Gastroesophageal sphincter (tissue), 4 donors: ENCODE measurements around the gene PAQR6. TPM values are rescaled to one million over a fixed set of nuclear protein-coding genes. Genes with fewer than 3 reads are reported as not detected.
"Not testable (repeated sequence)": the region's sequence is repeated elsewhere in the genome, so short reads cannot be mapped to it uniquely, and the experiment has no call there.

Experiments
- ATAC-seq: fragments of 150-250 bp; one replicate; pipeline ENCODE4 v1.9.1; 2016; ENCODE audit warnings: mild to moderate bottlenecking, moderate library complexity
- H3K27ac ChIP-seq, 4 donors: fragments of 200-600 bp; sonication (generic) in 3 of 4; 1 replicate in 3 of 4; 2 replicates in 1 of 4; pipeline ENCODE4 v1.5.1; 2016 to 2019
- H3K27me3 ChIP-seq: fragments of 200-600 bp; sonication (generic); one replicate; pipeline ENCODE4 v1.5.1; 2019
- H3K36me3 ChIP-seq, 2 donors: fragments of 200-600 bp; sonication (generic); one replicate each; pipeline ENCODE4 v1.5.1; 2019; ENCODE audit warnings: control low read depth in 1 of 2
- H3K4me1 ChIP-seq, 3 donors: fragments of 200-600 bp; sonication (generic); 1 replicate in 2 of 3; 2 replicates in 1 of 3; pipeline ENCODE4 v1.5.1; 2016 to 2019; ENCODE audit warnings: control low read depth in 2 of 3
- H3K4me3 ChIP-seq, 2 donors: fragments of 200-600 bp; sonication (generic); one replicate each; pipeline ENCODE4 v1.5.1; 2019; ENCODE audit warnings: mild to moderate bottlenecking in 1 of 2, moderate library complexity in 1 of 2
- H3K9me3 ChIP-seq, 3 donors: fragments of 200-600 bp; sonication (generic); one replicate each; pipeline ENCODE4 v1.5.1; 2017 to 2019; ENCODE audit warnings: control low read depth in 2 of 3
- EP300 ChIP-seq: sonication (generic); formaldehyde crosslinking; IDR thresholded peaks from one replicate; pipeline ENCODE4 v1.6.1; 2017; ENCODE audit warnings: antibody characterized with exemption, mild to moderate bottlenecking
- POLR2A ChIP-seq, 2 donors: fragments of 450-650 bp; IDR thresholded peaks; one replicate each; pipeline ENCODE4 v1.6.1; 2017; ENCODE audit warnings: antibody characterized with exemption in 2 of 2, mild to moderate bottlenecking in 2 of 2, moderate library complexity in 1 of 2
- POLR2AphosphoS5 ChIP-seq: sonication (generic); formaldehyde crosslinking; IDR thresholded peaks from one replicate; pipeline ENCODE4 v1.6.1; 2017; ENCODE audit warnings: antibody characterized with exemption
- WGBS, 2 donors: methylation state at CpG; one replicate each; pipeline ENCODE4 v1.1.5; 2018; ENCODE audit warnings: low coverage in 1 of 2; 5-methylcytosine and 5-hydroxymethylcytosine counted together
- total RNA-seq, 4 donors: library from RNA; depleted of rRNA; stranded (reverse); fragments of >200 nt; gene quantifications; one replicate each; pipeline ENCODE4 v1.1.0, GENCODE V29; 2016
- TF ChIP-seq, protein P1 (sequence below), 4 experiments: fragments of 200-600 bp in 2 of 4; fragments of 450-650 bp in 2 of 4; sonication (generic) in 1 of 4; IDR thresholded peaks; one replicate each; pipeline ENCODE4 v1.5.1; 2017 to 2019; ENCODE audit warnings: antibody characterized with exemption in 4 of 4, mild to moderate bottlenecking in 2 of 4, moderate library complexity in 2 of 4

PAQR6 gene
- total RNA-seq, 4 donors from 2014 or later: 1.2 to 3.4 (median 1.6) TPM

DNA sequence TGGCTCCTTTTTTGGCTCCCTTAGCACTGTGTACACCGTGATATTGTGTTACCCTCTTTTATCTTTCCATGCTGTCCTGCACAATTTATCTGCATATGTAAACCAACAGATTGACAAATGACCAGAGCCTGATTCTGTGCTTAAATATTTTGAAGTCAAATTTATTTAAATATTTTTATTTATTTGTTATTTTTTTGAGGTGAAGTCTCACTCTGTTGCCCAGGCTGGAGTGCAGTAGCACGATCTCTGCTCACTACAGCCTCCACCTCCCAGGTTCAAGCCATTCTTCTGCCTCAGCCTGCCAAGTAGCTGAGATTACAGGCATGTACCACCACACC, 22.2 kb downstream of the PAQR6 start:
- TF ChIP-seq, protein P1, sequence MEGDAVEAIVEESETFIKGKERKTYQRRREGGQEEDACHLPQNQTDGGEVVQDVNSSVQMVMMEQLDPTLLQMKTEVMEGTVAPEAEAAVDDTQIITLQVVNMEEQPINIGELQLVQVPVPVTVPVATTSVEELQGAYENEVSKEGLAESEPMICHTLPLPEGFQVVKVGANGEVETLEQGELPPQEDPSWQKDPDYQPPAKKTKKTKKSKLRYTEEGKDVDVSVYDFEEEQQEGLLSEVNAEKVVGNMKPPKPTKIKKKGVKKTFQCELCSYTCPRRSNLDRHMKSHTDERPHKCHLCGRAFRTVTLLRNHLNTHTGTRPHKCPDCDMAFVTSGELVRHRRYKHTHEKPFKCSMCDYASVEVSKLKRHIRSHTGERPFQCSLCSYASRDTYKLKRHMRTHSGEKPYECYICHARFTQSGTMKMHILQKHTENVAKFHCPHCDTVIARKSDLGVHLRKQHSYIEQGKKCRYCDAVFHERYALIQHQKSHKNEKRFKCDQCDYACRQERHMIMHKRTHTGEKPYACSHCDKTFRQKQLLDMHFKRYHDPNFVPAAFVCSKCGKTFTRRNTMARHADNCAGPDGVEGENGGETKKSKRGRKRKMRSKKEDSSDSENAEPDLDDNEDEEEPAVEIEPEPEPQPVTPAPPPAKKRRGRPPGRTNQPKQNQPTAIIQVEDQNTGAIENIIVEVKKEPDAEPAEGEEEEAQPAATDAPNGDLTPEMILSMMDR (IDR thresholded peaks at IDR 0.05): no peak

DNA sequence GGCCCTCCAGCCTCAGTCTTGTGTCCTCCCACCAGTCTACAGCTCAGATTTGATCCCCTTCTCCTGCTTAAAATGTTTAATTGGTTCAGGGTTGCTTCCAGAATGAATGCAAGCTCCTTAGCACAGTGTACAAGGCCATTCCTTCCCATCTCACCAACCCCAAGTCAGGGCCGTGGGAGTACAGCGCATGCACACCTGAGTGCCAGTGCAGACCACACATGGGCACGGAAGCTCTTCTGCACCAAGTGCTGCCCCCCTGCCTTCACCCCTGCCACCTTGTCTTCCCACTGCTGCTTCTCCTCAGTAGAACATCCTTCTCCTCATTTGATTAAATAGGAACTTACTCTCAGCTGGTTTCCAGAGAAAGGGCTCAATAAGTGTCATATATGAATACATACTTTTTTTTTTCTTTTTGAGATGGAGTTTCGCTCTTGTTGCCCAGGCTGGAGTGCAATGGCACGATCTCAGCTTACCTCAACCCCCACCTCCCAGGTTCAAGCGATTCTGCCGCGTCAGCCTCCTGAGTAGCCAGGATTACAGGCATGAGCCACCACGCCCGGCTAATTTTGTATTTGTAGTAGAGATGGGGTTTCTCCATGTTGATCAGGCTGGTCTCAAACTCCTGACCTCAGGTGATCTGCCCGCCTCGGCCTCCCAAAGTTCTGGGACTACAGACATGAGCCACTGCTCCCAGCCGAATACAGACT, 25.7 kb downstream of the PAQR6 start:
- Histone ChIP-seq H3K4me3 (no peak overlapping the region), H3K36me3 (peaks cover 0 to 67% of the 10 kb centered on the region in 2 donors), H3K27me3 (no peaks in the 10 kb centered on the region), H3K4me1 (peaks cover 0 to 28% (median 0%) of the 10 kb centered on the region in 3 donors), H3K9me3 (no peaks in the 10 kb centered on the region), H3K27ac (no peak overlapping the region)
- TF ChIP-seq POLR2A (IDR thresholded peaks at IDR 0.05) (no peak), POLR2AphosphoS5 (no peak), EP300 (no peak)
- TF ChIP-seq, protein P1 (IDR thresholded peaks at IDR 0.05): no peak
- no peak for ATAC-seq
- WGBS, 2 donors: 87 to 90% methylated on average over 2 to 8 of the region's 13 CpGs

More for the DNA sequence above, 22.2 kb downstream of the PAQR6 start:
- H3K27ac ChIP-seq: no peak overlapping the region
- no peak for ATAC-seq
- H3K27me3 ChIP-seq: no peaks in the 10 kb centered on the region
- H3K36me3 ChIP-seq: peaks cover 0 to 71% of the 10 kb centered on the region in 2 donors
- 0 to 14% methylated on average over 2 of the region's 2 CpGs for WGBS, 2 donors
- H3K4me3 ChIP-seq: no peak overlapping the region
- peaks cover 0 to 28% (median 0%) of the 10 kb centered on the region in 3 donors for H3K4me1 ChIP-seq
- no peaks in the 10 kb centered on the region for H3K9me3 ChIP-seq

DNA sequence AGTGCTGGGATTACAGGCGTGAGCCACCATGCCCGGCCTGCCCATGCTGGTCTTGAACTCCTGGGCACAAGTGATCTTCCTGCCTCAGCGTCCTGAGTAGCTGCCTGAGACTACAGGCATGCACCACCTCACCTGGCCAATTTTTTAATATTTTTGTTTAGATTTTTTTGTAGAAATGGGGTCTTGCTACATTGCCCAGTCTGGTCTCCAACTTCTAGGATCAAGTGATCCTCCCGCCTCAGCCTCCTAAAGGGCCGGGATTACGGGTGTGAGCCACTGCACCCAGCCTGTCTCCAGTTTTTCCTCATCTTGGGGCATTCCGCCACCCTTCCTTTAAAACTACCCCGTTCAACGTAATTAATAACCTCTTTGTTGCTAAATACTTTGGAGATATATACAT, 27.6 kb downstream of the PAQR6 start:
- Histone ChIP-seq H3K36me3 (peaks cover 0 to 59% of the 10 kb centered on the region in 2 donors), H3K27me3 (no peaks in the 10 kb centered on the region), H3K9me3 (no peaks in the 10 kb centered on the region), H3K4me3 (no peak overlapping the region), H3K4me1 (peaks cover 0 to 28% (median 0%) of the 10 kb centered on the region in 3 donors), H3K27ac (no peak overlapping the region)
- TF ChIP-seq EP300: no peak
- TF ChIP-seq, protein P1 (IDR thresholded peaks at IDR 0.05): no peak
- TF ChIP-seq POLR2AphosphoS5: no peak
- TF ChIP-seq POLR2A (IDR thresholded peaks at IDR 0.05): no peak
- 96 to 100% methylated on average over 5 to 6 of the region's 9 CpGs for WGBS, 2 donors
- ATAC-seq: no peak

DNA sequence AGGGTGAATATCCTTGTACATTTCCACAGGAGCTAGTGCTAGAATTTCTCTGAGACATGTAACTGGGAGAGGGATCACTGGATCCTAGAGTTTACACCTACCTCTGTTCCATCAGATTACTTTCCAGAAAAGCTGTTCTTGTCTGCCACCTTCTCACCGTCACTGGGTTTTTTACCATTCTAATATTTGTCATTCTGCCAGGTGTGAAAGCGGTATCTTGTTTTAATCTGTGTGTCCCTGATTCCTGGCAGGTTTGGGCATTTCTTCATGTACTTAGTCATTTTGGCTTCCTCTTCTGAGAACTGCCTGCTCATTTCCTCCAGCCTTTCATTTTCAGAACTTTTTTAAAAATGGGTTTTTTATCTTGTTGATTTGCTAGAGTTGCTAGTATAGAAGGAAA, 30.0 kb downstream of the PAQR6 start:
- TF ChIP-seq POLR2AphosphoS5 (peak; percentile 59), EP300 (no peak), POLR2A (IDR thresholded peaks at IDR 0.05) (no peak)
- TF ChIP-seq, protein P1 (IDR thresholded peaks at IDR 0.05): no peak
- H3K9me3 ChIP-seq: no peaks in the 10 kb centered on the region
- no peak overlapping the region for H3K4me3 ChIP-seq
- peak overlapping the region in 3 of 4 donors; percentile 12 to 61 (median 39) for H3K27ac ChIP-seq
- H3K27me3 ChIP-seq: no peaks in the 10 kb centered on the region
- 30 to 70% methylated on average over 2 of the region's 2 CpGs for WGBS, 2 donors
- peaks cover 0 to 40% (median 7%) of the 10 kb centered on the region in 3 donors for H3K4me1 ChIP-seq
- no peak for ATAC-seq
- H3K36me3 ChIP-seq: peaks cover 0 to 39% of the 10 kb centered on the region in 2 donors

DNA sequence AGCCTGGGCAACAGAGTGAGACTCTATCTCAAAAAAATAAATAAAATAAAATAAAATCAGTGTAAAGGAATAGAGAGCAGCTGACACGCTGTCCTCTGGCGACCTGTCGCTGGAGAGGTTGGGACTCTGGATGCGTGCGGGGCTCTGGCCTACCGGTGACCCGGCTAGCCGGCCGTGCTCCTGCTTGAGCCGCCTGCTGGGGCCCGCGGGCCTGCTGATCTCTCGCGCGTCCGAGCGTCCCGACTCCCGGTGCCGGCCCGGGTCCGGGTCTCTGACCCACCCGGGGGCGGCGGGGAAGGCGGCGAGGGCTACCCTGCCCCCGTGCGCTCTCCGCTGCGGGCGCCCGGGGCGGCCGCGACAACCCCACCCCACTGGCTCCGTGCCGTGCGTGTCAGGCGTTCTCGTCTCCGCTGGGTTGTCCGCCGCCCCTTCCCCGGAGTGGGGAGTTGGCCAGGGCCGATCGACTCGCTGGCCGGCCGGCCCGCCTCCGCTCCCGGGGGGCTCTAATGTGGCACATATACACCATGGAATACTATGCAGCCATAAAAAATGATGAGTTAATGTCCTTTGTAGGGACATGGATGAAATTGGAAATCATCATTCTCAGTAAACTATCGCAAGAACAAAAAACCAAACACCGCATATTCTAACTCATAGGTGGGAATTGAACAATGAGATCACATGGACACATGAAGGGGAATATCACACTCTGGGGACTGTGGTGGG, 31.3 kb downstream of the PAQR6 start:
- H3K27me3 ChIP-seq, ATAC-seq, H3K27ac ChIP-seq, H3K4me3 ChIP-seq, H3K9me3 ChIP-seq: not testable (repeated sequence)
- WGBS, 2 donors: 95 to 97% methylated on average over 7 to 10 of the region's 55 CpGs
- Histone ChIP-seq H3K36me3 (peaks cover 0 to 29% of the 10 kb centered on the region in 2 donors), H3K4me1 (peaks cover 0 to 47% (median 11%) of the 10 kb centered on the region in 3 donors)
